ENCODE data around the gene KRTAP4-7.

DNA sequence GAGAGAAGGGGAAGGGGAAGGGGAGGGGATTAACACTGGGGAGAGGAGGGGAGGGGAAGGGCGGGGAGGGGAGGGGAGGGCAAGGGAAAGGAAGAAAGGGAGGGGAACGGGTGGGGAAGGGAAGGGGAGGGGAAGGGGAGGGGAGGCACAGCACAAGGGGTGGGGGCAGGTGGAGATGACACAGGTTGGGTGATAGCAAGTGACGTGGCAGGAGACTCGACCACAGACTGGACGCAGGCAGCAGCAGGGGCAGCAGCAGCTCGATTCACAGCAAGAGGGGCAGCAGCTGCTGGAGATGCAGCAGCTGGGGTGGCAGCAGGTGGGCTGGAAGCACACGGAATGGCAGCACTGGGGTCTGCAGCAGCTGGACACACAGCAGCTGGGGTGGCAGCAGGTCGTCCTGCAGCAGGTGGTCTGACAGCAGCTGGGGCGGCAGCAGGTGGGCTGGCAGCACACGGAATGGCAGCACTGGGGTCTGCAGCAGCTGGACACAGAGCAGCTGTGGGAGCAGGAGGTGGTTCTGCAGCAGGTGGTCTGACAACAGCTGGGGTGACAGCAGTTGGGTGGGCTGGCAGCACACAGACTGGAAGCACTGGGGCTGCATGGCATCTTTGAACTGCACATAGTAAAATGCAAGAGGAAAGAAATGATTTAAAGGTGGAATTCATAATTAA, 17.8 kb downstream of the KRTAP4-7 start, which contains the start of gene KRTAP4-16:
- TF ChIP-seq CTCF (IDR thresholded peaks at IDR 0.05; ENCODE audit: poor library complexity) (no peak), EZH2 (IDR thresholded peaks at IDR 0.05; ENCODE audit: borderline replicate concordance) (no peak), EZH2phosphoT487 (IDR thresholded peaks at IDR 0.05; ENCODE audit: low read depth, severe bottlenecking, unreplicated experiment) (no peak)
